NCI-H345 treated with DMSO at 0.1 percent for 48 hours (cell line): ENCODE results near the gene PNPLA7.
A peak's percentile ranks its signal among the peaks of the same experiment; 100 is the strongest.
"Not testable (repeated sequence)": the region's sequence is repeated elsewhere in the genome, so short reads cannot be mapped to it uniquely, and the experiment has no call there.

Experiments
- DNase-seq: peaks from one replicate; lab custom pipeline; 2025; ENCODE audit not compliant: unreplicated experiment; lab: John Stamatoyannopoulos, UW

PNPLA7 gene

GRCh38 chr9:137516144-137516917, 33.9 kb downstream of the PNPLA7 start:
- no peak for DNase-seq

GRCh38 chr9:137515338-137515724, 34.9 kb downstream of the PNPLA7 start:
- no peak for DNase-seq

- DNase-seq: no peak
These were observed 35.4 kb downstream of the PNPLA7 start for GRCh38 chr9:137514691-137515337.

- DNase-seq: not testable (repeated sequence)
These were observed 36.2 kb downstream of the PNPLA7 start for GRCh38 chr9:137513801-137514570.

- DNase-seq: not testable (repeated sequence)
These were observed 37.1 kb downstream of the PNPLA7 start for GRCh38 chr9:137513136-137513535.

- DNase-seq: no peak
These were observed 38.3 kb downstream of the PNPLA7 start for GRCh38 chr9:137511758-137512463.

GRCh38 chr9:137511126-137511525, 39.1 kb downstream of the PNPLA7 start:
- not testable (repeated sequence) for DNase-seq

- DNase-seq: no peak
These were observed 41.0 kb downstream of the PNPLA7 start for GRCh38 chr9:137509198-137509597.

- no peak for DNase-seq
These were observed 43.5 kb downstream of the PNPLA7 start for GRCh38 chr9:137506702-137507171.

- DNase-seq: no peak
These were observed 43.9 kb downstream of the PNPLA7 start for GRCh38 chr9:137506274-137506673.

GRCh38 chr9:137505421-137506140, 44.6 kb downstream of the PNPLA7 start:
- DNase-seq: no peak

- DNase-seq: no peak
These were observed 45.8 kb downstream of the PNPLA7 start for GRCh38 chr9:137504432-137504777.

- peak; percentile 16 for DNase-seq
These were observed 47.9 kb downstream of the PNPLA7 start for GRCh38 chr9:137502008-137502911.

GRCh38 chr9:137501457-137501856, 48.7 kb downstream of the PNPLA7 start:
- no peak for DNase-seq

- no peak for DNase-seq
These were observed 49.4 kb downstream of the PNPLA7 start for GRCh38 chr9:137500666-137501397.

GRCh38 chr9:137499858-137500661, 50.1 kb downstream of the PNPLA7 start:
- DNase-seq: no peak

GRCh38 chr9:137499416-137499815, 50.8 kb downstream of the PNPLA7 start:
- DNase-seq: no peak

GRCh38 chr9:137498720-137499150, 51.5 kb downstream of the PNPLA7 start:
- no peak for DNase-seq
